SU-DHL-6 (cell line): ENCODE data around the gene GXYLT2.

ENCODE experiments used
- CTCF ChIP-seq: fragments of 200-600 bp; sonication (generic); IDR thresholded peaks from one replicate; pipeline ENCODE4 v1.5.1; 2017; ENCODE audit warnings: antibody characterized with exemption, mild to moderate bottlenecking, low read length, moderate library complexity; ENCODE audit not compliant: insufficient read depth, poor library complexity, severe bottlenecking
- EZH2phosphoT487 ChIP-seq: fragments of 200-600 bp; sonication (generic), shearing (Covaris generic); conservative IDR thresholded peaks from 2 replicates; pipeline ENCODE4 v1.6.1; 2018; ENCODE audit warnings: mild to moderate bottlenecking, antibody characterized with exemption, low read length, moderate library complexity, mixed read lengths

GRCh38 chr3:72904163-72904562, 16.3 kb downstream of the GXYLT2 start:
- TF ChIP-seq CTCF (no peak), EZH2phosphoT487 (no peak)
